ENCODE measurements around the gene RAB33B.

RAB33B gene

GRCh38 chr4:139499186-139499585 lies 45.3 kb downstream of the RAB33B start:
- POLR2A ChIA-PET: interaction anchor here (2.2 kb wide), 1 partner anchor 46 kb away, joined by 7 read pairs; no protein-coding TSS in a partner anchor
- TF ChIP-seq LEF1 (IDR thresholded peaks at IDR 0.05; ENCODE audit: borderline replicate concordance) (no peak), L3MBTL2 (conservative IDR thresholded peaks at IDR 0.05) (no peak), BHLHE40 (IDR thresholded peaks at IDR 0.05; ENCODE audit: borderline replicate concordance) (no peak), ELF4 (IDR thresholded peaks at IDR 0.05) (no peak), SUZ12 (IDR thresholded peaks at IDR 0.05) (no peak), FOXA1 (IDR thresholded peaks at IDR 0.05) (no peak), FOXM1 (IDR thresholded peaks at IDR 0.05; ENCODE audit: borderline replicate concordance) (no peak), ARNT (IDR thresholded peaks at IDR 0.05) (no peak), ZNF384 (IDR thresholded peaks at IDR 0.05) (no peak), CTBP1 (IDR thresholded peaks at IDR 0.05; ENCODE audit: borderline replicate concordance) (no peak)
- TF ChIP-seq, protein P1, sequence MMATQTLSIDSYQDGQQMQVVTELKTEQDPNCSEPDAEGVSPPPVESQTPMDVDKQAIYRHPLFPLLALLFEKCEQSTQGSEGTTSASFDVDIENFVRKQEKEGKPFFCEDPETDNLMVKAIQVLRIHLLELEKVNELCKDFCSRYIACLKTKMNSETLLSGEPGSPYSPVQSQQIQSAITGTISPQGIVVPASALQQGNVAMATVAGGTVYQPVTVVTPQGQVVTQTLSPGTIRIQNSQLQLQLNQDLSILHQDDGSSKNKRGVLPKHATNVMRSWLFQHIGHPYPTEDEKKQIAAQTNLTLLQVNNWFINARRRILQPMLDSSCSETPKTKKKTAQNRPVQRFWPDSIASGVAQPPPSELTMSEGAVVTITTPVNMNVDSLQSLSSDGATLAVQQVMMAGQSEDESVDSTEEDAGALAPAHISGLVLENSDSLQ (IDR thresholded peaks at IDR 0.05): no peak

DNA sequence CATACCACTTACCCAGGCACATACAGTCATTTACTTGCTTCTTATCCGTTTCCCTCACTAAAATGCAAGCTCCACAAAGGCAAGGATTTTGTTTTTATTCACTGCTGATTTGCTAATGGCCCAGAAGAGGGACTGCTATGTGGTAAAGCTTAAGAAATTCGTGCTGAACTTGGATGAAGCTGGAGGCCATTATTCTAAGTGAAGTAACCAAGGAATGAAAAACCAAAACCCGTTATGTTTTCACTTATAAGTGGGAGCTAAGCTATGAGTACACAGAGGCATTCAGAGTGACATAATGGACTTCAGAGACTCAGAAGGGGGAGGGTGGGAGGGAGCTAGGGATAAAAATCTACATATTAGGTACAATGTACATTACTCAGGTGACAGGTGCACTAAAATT lies 47.2 kb downstream of the RAB33B start:
- ChIA-PET POLR2A (interaction anchor here (1.2 to 1.6 kb wide), 2 partner anchors 47 to 56 kb away, joined by 4 to 9 read pairs; partner anchors contain the start of gene RAB33B), CTCF (interaction anchor here (0.5 to 1.5 kb wide), 6 partner anchors 9 to 470 kb away, joined by 3 to 5 read pairs (median 3); no protein-coding TSS in a partner anchor)
- TF ChIP-seq FOXM1 (IDR thresholded peaks at IDR 0.05; ENCODE audit: borderline replicate concordance) (no peak), LEF1 (IDR thresholded peaks at IDR 0.05; ENCODE audit: borderline replicate concordance) (no peak), NFRKB (IDR thresholded peaks at IDR 0.05) (no peak), SUZ12 (IDR thresholded peaks at IDR 0.05) (no peak), TARDBP (IDR thresholded peaks at IDR 0.05) (no peak), BHLHE40 (IDR thresholded peaks at IDR 0.05; ENCODE audit: borderline replicate concordance) (no peak), L3MBTL2 (conservative IDR thresholded peaks at IDR 0.05) (no peak), ARNT (IDR thresholded peaks at IDR 0.05) (no peak), FOXA1 (IDR thresholded peaks at IDR 0.05) (no peak), HDGF (IDR thresholded peaks at IDR 0.05; ENCODE audit: borderline replicate concordance) (no peak), ZNF384 (IDR thresholded peaks at IDR 0.05) (no peak), ELF4 (IDR thresholded peaks at IDR 0.05) (no peak), FOXK2 (IDR thresholded peaks at IDR 0.05) (no peak), CTBP1 (IDR thresholded peaks at IDR 0.05; ENCODE audit: borderline replicate concordance) (no peak), SP1 (IDR thresholded peaks at IDR 0.05) (no peak)
- TF ChIP-seq, protein P1 (IDR thresholded peaks at IDR 0.05): no peak
- no peak for DNase-seq (ENCODE audit: extremely low spot score)

More at GRCh38 chr4:139499186-139499585, 45.3 kb downstream of the RAB33B start:
- DNase-seq (ENCODE audit: extremely low spot score): no peak
- CTCF ChIA-PET: no interaction called here

- POLR2A ChIA-PET: interaction anchor here (1.2 to 1.6 kb wide), 2 partner anchors 48 to 55 kb away, joined by 4 to 9 read pairs; partner anchors contain the start of gene RAB33B
- no peak for DNase-seq (ENCODE audit: extremely low spot score)
- CTCF ChIA-PET: interaction anchor here (0.7 to 1.5 kb wide), 6 partner anchors 8 to 471 kb away, joined by 3 to 5 read pairs (median 3); no protein-coding TSS in a partner anchor
- no peak for TF ChIP-seq LEF1 (IDR thresholded peaks at IDR 0.05; ENCODE audit: borderline replicate concordance)
- TF ChIP-seq L3MBTL2 (conservative IDR thresholded peaks at IDR 0.05): no peak
- no peak for TF ChIP-seq FOXK2 (IDR thresholded peaks at IDR 0.05)
- no peak for TF ChIP-seq BHLHE40 (IDR thresholded peaks at IDR 0.05; ENCODE audit: borderline replicate concordance)
- no peak for TF ChIP-seq TARDBP (IDR thresholded peaks at IDR 0.05)
- no peak for TF ChIP-seq HDGF (IDR thresholded peaks at IDR 0.05; ENCODE audit: borderline replicate concordance)
- TF ChIP-seq ZNF384 (IDR thresholded peaks at IDR 0.05): no peak
- no peak for TF ChIP-seq SUZ12 (IDR thresholded peaks at IDR 0.05)
- TF ChIP-seq, protein P1 (IDR thresholded peaks at IDR 0.05): no peak
- TF ChIP-seq ARNT (IDR thresholded peaks at IDR 0.05): no peak
- no peak for TF ChIP-seq ELF4 (IDR thresholded peaks at IDR 0.05)
- no peak for TF ChIP-seq NFRKB (IDR thresholded peaks at IDR 0.05)
- TF ChIP-seq SP1 (IDR thresholded peaks at IDR 0.05): no peak
- TF ChIP-seq FOXM1 (IDR thresholded peaks at IDR 0.05; ENCODE audit: borderline replicate concordance): no peak
Observed at GRCh38 chr4:139501527-139501926, 47.6 kb downstream of the RAB33B start.

DNA sequence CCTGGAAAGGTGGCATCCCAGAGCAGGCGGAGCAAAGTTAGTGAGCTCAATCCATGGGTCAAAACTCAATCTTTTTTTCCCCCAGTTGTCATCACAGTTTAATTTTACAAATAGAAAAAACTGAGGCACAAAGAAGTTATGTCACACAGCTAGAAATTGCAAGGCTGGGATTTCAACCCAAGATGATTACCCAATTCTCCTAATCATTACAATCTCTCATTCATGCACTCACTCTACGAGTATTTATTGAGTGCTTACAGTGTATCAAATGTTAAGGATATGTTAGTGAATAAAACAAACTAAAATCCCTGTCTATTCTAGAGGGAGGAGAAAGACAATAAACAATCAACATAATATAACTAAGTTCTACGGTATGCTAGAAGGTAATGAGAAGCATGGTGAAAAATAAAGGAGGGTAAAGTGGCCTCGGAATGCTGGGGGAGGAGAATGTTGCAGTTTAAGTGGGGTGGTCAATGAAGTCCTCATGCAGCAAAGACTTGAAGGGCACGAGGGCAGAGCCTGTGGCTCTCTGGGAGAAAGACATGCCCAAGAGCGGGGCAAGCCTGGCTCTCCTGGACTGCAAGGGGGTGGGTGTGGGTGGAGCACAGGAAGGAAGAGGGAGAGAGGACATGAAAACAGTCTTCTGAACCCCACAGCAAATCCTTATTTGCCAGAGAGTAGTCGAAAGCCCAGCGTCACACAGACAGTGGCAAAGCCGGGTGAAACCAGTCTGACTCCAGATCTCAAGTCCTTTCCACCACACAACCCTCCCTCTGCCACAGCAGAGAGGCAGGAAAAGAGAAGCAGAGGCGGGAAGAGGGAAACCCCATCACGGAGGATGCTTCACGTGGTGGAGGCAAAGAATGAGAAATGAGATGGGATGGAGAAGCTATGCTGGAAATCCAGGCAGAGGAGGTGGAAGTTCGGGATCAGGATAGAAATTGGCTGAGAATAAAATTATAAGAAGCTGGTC lies 48.3 kb downstream of the RAB33B start:
- ChIA-PET POLR2A (interaction anchor here (1.2 to 1.6 kb wide), 2 partner anchors 49 to 55 kb away, joined by 4 to 9 read pairs; partner anchors contain the start of gene RAB33B), CTCF (interaction anchor here (0.6 to 1.5 kb wide), 5 partner anchors 28 to 472 kb away, joined by 3 to 5 read pairs (median 3); no protein-coding TSS in a partner anchor)
- TF ChIP-seq, protein P1 (IDR thresholded peaks at IDR 0.05): no peak
- no peak for TF ChIP-seq BHLHE40 (IDR thresholded peaks at IDR 0.05; ENCODE audit: borderline replicate concordance)
- TF ChIP-seq NFRKB (IDR thresholded peaks at IDR 0.05): no peak
- TF ChIP-seq LEF1 (IDR thresholded peaks at IDR 0.05; ENCODE audit: borderline replicate concordance): no peak
- no peak for TF ChIP-seq HDGF (IDR thresholded peaks at IDR 0.05; ENCODE audit: borderline replicate concordance)
- no peak for TF ChIP-seq ZNF384 (IDR thresholded peaks at IDR 0.05)
- TF ChIP-seq SP1 (IDR thresholded peaks at IDR 0.05): no peak
- no peak for TF ChIP-seq TARDBP (IDR thresholded peaks at IDR 0.05)
- no peak for TF ChIP-seq FOXA1 (IDR thresholded peaks at IDR 0.05)
- TF ChIP-seq ELF4 (IDR thresholded peaks at IDR 0.05): no peak
- TF ChIP-seq FOXM1 (IDR thresholded peaks at IDR 0.05; ENCODE audit: borderline replicate concordance): no peak
- TF ChIP-seq SUZ12 (IDR thresholded peaks at IDR 0.05): no peak
- TF ChIP-seq FOXK2 (IDR thresholded peaks at IDR 0.05): no peak
- no peak for TF ChIP-seq CTBP1 (IDR thresholded peaks at IDR 0.05; ENCODE audit: borderline replicate concordance)
- TF ChIP-seq L3MBTL2 (conservative IDR thresholded peaks at IDR 0.05): no peak
- no peak for TF ChIP-seq ARNT (IDR thresholded peaks at IDR 0.05)
- DNase-seq (ENCODE audit: extremely low spot score): no peak

Data from HEK293T (cell line).